RPMI8226 (cell line): ENCODE results near the gene GRK4.
A peak's percentile ranks its signal among the peaks of the same experiment; 100 is the strongest.

ENCODE experiments used
- DNase-seq: peaks from one replicate; pipeline ENCODE4 v3.0.0-alpha.2; 2015

The GRK4 gene

GRCh38 chr4:3017504-3017903, 54.1 kb downstream of the GRK4 start:
- DNase-seq: no peak

- DNase-seq: no peak
These were observed 55.9 kb downstream of the GRK4 start for GRCh38 chr4:3019145-3019846.

GRCh38 chr4:3021127-3021526, 57.8 kb downstream of the GRK4 start:
- DNase-seq: no peak

GRCh38 chr4:3021627-3022026, 58.3 kb downstream of the GRK4 start:
- DNase-seq: no peak

- no peak for DNase-seq
These were observed 58.7 kb downstream of the GRK4 start for GRCh38 chr4:3022112-3022511.

- no peak for DNase-seq
These were observed 59.3 kb downstream of the GRK4 start for GRCh38 chr4:3022651-3023050.

GRCh38 chr4:3025881-3026280, 62.5 kb downstream of the GRK4 start:
- no peak for DNase-seq

GRCh38 chr4:3026540-3026939, 63.2 kb downstream of the GRK4 start:
- DNase-seq: no peak

- no peak for DNase-seq
These were observed 66.1 kb downstream of the GRK4 start for GRCh38 chr4:3029464-3029863.

GRCh38 chr4:3030566-3031356, 67.4 kb downstream of the GRK4 start:
- DNase-seq: no peak

- DNase-seq: no peak
These were observed 68.1 kb downstream of the GRK4 start for GRCh38 chr4:3031357-3032082.

GRCh38 chr4:3034231-3034630, 70.9 kb downstream of the GRK4 start:
- DNase-seq: no peak

- no peak for DNase-seq
These were observed 71.9 kb downstream of the GRK4 start for GRCh38 chr4:3035249-3035648.

GRCh38 chr4:3035674-3036073, 72.3 kb downstream of the GRK4 start:
- no peak for DNase-seq

- no peak for DNase-seq
These were observed 73.0 kb downstream of the GRK4 start for GRCh38 chr4:3036131-3036952.

- DNase-seq: peak; percentile 10
These were observed 74.6 kb downstream of the GRK4 start for GRCh38 chr4:3037957-3038461.

- DNase-seq: no peak
These were observed 76.5 kb downstream of the GRK4 start for GRCh38 chr4:3039706-3040366.

GRCh38 chr4:3040452-3041191, 77.3 kb downstream of the GRK4 start:
- DNase-seq: peak; percentile 23

GRCh38 chr4:3041192-3042142, 78.1 kb downstream of the GRK4 start:
- no peak for DNase-seq

- DNase-seq: no peak
These were observed 78.9 kb downstream of the GRK4 start for GRCh38 chr4:3042226-3042625.
